Activated T-helper 2 cell treated with anti-CD3 and anti-CD28 coated beads, Interferon-gamma antibody, Interleukin-2, Interleukin-4, amounts not matched to agents 10 μg/mL and 5 μg/mL and 100 μg/mL, durations not matched to agents 14 hours and 24 hours and 36 hours (primary cell): ENCODE measurements around the gene CITED2. TPM values are rescaled to one million over a fixed set of nuclear protein-coding genes. Genes with fewer than 3 reads are reported as not detected.

ENCODE experiments used
- DNase-seq: peaks from one replicate; pipeline ENCODE4 v3.0.0; 2021; ENCODE audit warnings: low spot score
- H3K27ac Mint-ChIP-seq: one replicate; pipeline ENCODE4 v1.8.0; 2021; ENCODE audit warnings: mixed read lengths
- H3K27me3 Mint-ChIP-seq: one replicate; pipeline ENCODE4 v1.8.0; 2021; ENCODE audit warnings: low read depth, mixed read lengths
- H3K36me3 Mint-ChIP-seq: one replicate; pipeline ENCODE4 v1.8.0; 2021; ENCODE audit warnings: low read depth, mixed read lengths
- H3K4me1 Mint-ChIP-seq: one replicate; pipeline ENCODE4 v1.8.0; 2021; ENCODE audit warnings: low read depth, mixed read lengths
- H3K4me3 Mint-ChIP-seq: one replicate; pipeline ENCODE4 v1.8.0; 2021; ENCODE audit warnings: low read depth, mild to moderate bottlenecking, moderate library complexity, mixed read lengths
- H3K9me3 Mint-ChIP-seq: one replicate; pipeline ENCODE4 v1.8.0; 2021; ENCODE audit warnings: mixed read lengths
- intact Hi-C: fragments of 100-400 bp; cut with micrococcal nuclease; formaldehyde crosslinking; loops from one replicate; pipeline ENCODE4 v1.15.1; 2023
- total RNA-seq: library from RNA; stranded (reverse); gene quantifications from 2 replicates; pipeline ENCODE4 v1.2.3, GENCODE V29; 2022

The CITED2 gene
- total RNA-seq, 1 donor from 2014 or later: 43.6 TPM

DNA sequence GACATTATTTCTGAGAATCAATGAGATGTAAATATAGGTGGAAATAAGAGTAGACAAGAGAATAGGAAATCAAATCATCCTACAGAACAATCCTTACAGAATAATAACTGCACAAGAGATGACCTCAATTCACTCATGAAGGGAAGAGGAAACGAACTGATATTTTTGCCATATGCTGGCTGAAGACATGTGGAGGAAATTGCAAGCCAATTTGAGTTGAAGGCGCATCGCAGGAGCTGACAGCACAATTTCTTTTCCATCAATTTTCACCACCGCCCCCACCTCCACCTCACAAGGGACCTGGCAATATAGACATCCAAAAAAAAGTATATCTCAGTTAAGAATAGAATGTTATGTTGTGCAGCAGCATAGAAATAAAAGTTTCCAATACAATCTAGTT is 20.3 kb downstream of the CITED2 start:
- Mint-ChIP-seq H3K36me3 (peaks cover 5% of the 10 kb centered on the region), H3K9me3 (peaks cover 6% of the 10 kb centered on the region), H3K27ac (no peak overlapping the region), H3K27me3 (peaks cover 3% of the 10 kb centered on the region), H3K4me1 (peaks cover 5% of the 10 kb centered on the region), H3K4me3 (no peak overlapping the region)
- DNase-seq: no peak
- intact Hi-C loops: loop anchor here (2.0 kb wide), 1 partner anchor 63 kb away; the partner anchor contains the start of gene TXLNB

DNA sequence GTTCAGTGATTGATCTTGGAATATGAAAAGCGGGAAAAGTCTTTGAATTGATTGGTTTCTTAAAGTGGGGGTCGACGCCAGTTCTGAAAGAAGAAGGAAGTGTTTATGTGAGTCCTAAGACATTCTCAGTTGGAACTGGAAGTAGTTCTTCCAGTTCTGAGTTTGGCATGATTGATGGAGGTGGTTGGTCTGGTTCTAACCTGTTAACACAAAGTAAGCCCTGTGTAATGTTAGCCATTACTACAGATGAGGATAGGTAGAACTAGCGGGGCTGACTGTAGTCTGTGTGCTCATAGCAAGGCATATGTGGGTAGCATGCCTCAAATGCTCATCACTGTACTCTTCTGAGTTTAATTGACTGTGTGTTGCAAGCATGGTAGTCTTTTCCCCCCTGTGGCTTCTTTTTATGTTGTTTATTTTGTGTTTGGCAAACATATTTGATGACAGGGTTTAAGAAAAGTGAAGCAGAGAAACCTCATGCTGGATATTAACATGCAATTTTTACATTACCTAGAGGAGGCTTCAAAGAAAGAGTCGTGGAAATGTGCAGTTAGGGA is 24.9 kb downstream of the CITED2 start:
- Mint-ChIP-seq H3K4me1 (no peaks in the 10 kb centered on the region), H3K9me3 (no peaks in the 10 kb centered on the region), H3K27me3 (no peaks in the 10 kb centered on the region), H3K27ac (no peak overlapping the region), H3K36me3 (peaks cover 4% of the 10 kb centered on the region), H3K4me3 (no peak overlapping the region)
- intact Hi-C loops: no loop called here
- DNase-seq: no peak

DNA sequence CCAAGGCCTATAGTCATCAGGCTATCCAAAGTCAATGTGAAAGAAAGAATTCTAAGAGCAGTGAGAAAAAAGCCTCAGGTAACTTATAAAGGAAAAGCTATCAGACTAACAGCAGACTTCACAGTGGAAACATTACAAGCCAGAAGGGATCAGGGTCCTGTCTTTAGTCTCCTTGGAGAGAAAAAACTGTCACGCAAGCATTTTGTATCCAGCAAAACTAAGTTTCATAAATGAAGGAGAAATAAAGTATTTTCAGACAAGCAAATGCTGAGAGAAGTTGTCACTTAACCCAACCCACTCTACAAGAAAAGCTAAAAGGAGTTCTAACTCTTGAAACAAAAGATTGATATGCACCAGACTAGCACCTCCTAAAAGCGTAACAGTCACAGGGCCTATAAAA is 28.1 kb downstream of the CITED2 start:
- Mint-ChIP-seq H3K36me3 (peaks cover 4% of the 10 kb centered on the region), H3K4me1 (peaks cover 11% of the 10 kb centered on the region), H3K4me3 (no peak overlapping the region), H3K27me3 (no peaks in the 10 kb centered on the region), H3K27ac (no peak overlapping the region), H3K9me3 (no peaks in the 10 kb centered on the region)
- no peak for DNase-seq
- intact Hi-C loops: no loop called here

DNA sequence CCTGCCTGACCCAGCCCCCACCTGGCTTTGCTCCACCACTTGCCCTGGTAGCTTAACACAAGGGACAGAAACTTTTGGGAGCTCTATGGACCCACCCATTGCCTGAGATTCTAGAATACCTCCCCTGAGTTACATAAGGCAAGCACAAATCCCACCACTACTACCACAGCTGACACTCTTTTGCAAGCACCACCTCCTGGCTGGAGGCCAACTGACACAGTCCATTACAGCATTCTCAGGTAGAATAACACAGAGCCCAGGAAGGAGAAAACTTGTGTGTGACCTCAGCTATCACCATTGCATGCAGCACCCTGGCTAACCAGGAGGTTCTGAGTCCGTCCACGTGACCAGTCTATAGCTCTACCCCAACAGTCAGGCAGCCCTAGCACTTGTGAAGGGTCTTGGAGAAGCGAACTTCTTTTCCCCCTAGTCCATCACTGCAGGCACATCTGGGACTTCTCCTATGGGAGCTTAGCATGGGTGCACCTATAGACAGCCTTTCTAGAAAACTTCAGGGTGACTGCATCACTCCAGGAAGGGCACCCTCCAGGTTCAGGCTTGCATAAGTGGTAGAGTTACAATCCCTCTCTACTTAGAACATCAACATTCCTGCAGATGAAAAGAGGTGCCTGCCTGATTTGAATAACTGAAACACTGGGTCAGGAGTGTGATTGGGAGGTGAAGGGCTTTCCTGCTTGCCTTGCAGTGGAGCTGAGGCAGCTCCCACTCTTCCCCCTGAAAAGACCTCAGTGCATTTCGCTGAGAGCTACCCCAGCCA is 30.1 kb downstream of the CITED2 start:
- no peak for DNase-seq
- H3K9me3 Mint-ChIP-seq: no peaks in the 10 kb centered on the region
- H3K4me3 Mint-ChIP-seq: no peak overlapping the region
- intact Hi-C loops: no loop called here
- H3K27ac Mint-ChIP-seq: no peak overlapping the region
- H3K4me1 Mint-ChIP-seq: peaks cover 11% of the 10 kb centered on the region
- peaks cover 4% of the 10 kb centered on the region for H3K36me3 Mint-ChIP-seq
- H3K27me3 Mint-ChIP-seq: no peaks in the 10 kb centered on the region

DNA sequence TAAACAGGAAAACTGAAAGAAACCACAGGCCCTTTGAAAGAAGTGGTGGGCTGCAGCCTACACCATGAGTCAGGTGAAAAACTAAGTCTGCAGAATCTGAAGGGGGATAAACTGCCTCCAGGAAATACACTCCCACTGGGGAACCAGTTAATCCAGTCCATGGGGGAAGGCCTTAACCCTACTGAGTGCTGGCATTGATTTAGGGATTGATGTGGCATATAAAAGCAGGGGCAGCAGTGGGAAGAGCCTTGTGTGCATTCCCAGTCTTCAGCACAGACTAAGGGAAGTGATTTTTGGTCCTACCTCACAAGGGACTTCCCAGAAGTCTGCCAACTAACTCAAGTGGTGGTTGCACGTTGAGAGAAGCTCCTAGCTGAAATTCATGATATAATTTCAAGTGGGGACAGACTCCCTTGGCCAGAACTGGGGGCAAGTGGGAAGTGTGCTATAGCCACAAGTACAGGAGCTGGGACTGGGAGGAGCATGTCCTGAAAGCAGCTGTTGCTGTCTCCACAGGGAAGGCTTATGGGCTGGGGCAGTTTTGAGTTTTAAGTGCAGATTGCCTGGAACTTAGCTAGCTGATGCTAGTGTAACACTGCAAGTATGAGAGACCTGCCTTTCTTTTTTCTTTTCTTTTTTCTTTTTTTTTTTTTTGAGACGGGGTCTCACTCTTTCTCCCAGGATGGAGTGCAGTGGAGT is 31.2 kb downstream of the CITED2 start:
- no peak overlapping the region for H3K27ac Mint-ChIP-seq
- H3K4me3 Mint-ChIP-seq: no peak overlapping the region
- peaks cover 4% of the 10 kb centered on the region for H3K36me3 Mint-ChIP-seq
- intact Hi-C loops: no loop called here
- H3K27me3 Mint-ChIP-seq: no peaks in the 10 kb centered on the region
- no peak for DNase-seq
- H3K4me1 Mint-ChIP-seq: peaks cover 11% of the 10 kb centered on the region
- no peaks in the 10 kb centered on the region for H3K9me3 Mint-ChIP-seq

DNA sequence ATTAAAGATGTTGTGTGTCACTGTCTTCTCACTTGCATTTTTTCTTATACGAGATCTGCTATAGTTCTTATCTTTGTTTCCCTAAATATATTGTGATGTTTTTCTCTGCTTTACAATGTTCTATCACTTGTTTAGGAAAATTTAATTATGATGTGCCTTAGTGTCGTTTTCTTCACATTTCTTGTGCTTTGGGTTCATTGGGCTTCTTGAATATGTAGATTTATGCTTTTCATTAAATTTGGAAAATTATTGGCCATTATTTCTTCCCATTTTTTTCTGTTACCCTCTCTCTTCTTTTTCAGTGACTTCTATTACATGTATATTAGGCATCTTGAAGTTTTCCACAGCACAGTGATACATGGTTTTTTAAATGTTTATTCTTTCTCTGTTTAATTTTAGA is 33.4 kb downstream of the CITED2 start:
- peaks cover 11% of the 10 kb centered on the region for H3K4me1 Mint-ChIP-seq
- intact Hi-C loops: no loop called here
- no peaks in the 10 kb centered on the region for H3K9me3 Mint-ChIP-seq
- no peaks in the 10 kb centered on the region for H3K36me3 Mint-ChIP-seq
- no peaks in the 10 kb centered on the region for H3K27me3 Mint-ChIP-seq
- H3K4me3 Mint-ChIP-seq: no peak overlapping the region
- DNase-seq: no peak
- no peak overlapping the region for H3K27ac Mint-ChIP-seq

DNA sequence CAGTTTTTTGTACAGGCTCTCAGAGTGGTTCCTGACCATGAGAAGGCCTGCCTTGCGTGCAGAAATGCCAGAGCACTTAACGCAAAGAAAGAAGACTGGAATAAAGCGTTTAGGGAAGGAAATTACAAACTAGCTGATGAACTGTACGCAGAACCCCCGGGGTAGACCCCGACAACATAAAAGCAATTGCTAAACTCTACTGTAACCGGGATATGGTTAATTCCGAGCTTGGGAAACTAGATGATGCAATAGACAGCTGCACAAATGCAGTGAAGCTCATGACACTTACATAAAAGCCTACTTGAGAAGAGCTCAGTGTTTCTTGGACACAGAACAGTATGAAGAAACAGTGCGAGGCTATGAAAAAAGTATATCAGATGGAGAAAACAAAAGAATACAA is 35.7 kb downstream of the CITED2 start:
- intact Hi-C loops: no loop called here
- no peak overlapping the region for H3K27ac Mint-ChIP-seq
- no peak overlapping the region for H3K4me3 Mint-ChIP-seq
- H3K27me3 Mint-ChIP-seq: no peaks in the 10 kb centered on the region
- H3K36me3 Mint-ChIP-seq: no peaks in the 10 kb centered on the region
- peaks cover 11% of the 10 kb centered on the region for H3K4me1 Mint-ChIP-seq
- no peak for DNase-seq
- no peaks in the 10 kb centered on the region for H3K9me3 Mint-ChIP-seq

DNA sequence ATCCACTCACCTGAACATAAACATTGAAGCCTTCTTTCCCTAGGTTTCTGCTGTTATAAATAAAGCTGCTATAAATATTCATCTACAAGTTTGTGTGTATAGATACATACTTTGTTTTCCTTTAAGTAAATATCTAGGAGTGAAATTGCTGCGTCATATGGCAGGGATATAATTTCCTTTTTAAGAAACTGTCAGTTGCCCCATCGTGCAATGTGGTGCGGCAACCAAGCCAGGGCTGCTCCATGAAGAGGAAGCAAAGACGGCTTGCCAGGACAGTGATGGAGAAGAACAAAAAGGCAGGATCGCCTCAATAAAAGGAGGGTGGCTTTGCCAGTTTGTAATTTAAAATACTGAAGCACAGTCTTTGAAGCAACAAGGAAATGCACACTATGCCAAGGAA is 36.6 kb downstream of the CITED2 start:
- Mint-ChIP-seq H3K4me1 (peaks cover 4% of the 10 kb centered on the region), H3K9me3 (peaks cover 3% of the 10 kb centered on the region), H3K36me3 (no peaks in the 10 kb centered on the region), H3K4me3 (no peak overlapping the region), H3K27ac (no peak overlapping the region), H3K27me3 (no peaks in the 10 kb centered on the region)
- intact Hi-C loops: no loop called here
- no peak for DNase-seq

DNA sequence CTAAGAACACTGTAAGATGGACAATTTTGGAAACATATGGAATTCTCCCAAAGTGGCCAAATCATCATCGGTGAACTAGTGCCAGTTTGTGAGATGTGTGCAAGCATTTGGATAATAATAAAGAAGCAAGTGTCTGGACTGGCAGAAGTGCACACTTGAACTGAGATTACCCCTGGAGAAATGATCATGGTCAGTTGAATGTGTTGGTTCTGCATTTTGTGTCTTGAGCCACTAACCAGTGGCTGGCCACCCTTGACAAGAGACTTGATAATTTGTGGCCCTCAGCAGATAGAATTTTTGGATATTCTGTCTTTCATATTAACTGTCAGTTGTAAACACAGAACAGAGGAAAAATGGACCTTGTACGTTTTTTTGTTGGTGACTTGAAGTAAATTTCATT is 37.4 kb downstream of the CITED2 start:
- Mint-ChIP-seq H3K27ac (no peak overlapping the region), H3K4me1 (no peaks in the 10 kb centered on the region), H3K4me3 (no peak overlapping the region), H3K27me3 (no peaks in the 10 kb centered on the region), H3K36me3 (no peaks in the 10 kb centered on the region), H3K9me3 (peaks cover 3% of the 10 kb centered on the region)
- intact Hi-C loops: no loop called here
- DNase-seq: no peak

DNA sequence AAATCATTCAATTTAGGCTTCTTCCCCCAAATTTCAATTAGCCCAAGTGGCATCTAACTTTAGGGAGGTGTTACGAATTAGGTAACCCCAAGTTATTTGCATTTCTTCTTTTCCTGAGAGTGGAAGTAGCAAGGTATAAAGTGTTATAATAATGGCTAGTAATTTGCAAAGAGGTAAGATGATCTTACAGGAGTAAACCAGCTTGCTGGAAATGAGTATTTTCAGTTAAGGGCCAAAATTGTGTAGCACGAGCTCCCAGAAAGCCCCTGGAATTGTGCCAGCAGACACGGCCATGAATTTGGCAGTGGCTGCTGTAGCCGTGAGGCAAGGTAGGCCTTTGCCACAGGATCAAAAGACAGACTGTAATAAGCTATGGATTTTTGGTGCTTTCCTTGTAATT is 38.0 kb downstream of the CITED2 start:
- intact Hi-C loops: no loop called here
- no peak for DNase-seq
- no peaks in the 10 kb centered on the region for H3K27me3 Mint-ChIP-seq
- no peaks in the 10 kb centered on the region for H3K4me1 Mint-ChIP-seq
- H3K36me3 Mint-ChIP-seq: no peaks in the 10 kb centered on the region
- H3K9me3 Mint-ChIP-seq: peaks cover 3% of the 10 kb centered on the region
- no peak overlapping the region for H3K27ac Mint-ChIP-seq
- no peak overlapping the region for H3K4me3 Mint-ChIP-seq

DNA sequence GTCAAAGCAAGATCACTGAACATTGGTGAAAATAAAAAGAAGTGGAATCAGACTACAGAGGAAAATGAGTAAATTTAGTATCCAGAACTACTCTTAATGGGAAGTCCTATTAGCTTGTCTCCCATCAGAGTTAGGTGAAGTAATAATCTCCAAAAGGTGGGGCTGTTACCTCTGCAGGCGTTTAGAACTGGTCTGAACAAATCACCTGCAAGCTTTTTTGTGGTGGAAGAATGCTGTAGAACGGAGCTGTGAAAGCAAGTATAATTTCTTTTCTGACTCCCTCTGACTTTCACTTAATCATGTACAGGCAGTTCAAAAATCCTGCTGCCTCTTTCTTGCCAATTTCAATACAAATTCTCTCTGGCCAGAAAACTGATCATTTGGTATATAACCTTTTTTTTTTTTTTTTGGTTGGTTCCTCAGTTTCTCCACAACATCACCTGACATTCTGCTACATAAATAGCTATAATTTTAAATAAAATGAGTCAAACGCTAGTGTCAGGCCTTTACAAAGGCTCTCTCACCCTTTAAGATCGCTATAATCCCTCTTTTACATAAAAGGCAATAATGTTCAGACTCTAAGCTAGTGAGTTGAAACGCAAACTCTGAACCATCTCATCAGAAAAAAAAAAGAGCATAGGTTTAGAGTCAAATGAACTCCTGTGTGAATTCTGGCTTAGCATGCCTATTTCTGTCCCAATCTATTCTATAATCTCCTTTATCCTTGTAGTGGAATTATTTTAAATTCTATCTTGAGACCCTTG is 38.8 kb downstream of the CITED2 start:
- H3K36me3 Mint-ChIP-seq: no peaks in the 10 kb centered on the region
- intact Hi-C loops: no loop called here
- H3K4me1 Mint-ChIP-seq: no peaks in the 10 kb centered on the region
- no peak overlapping the region for H3K4me3 Mint-ChIP-seq
- no peak overlapping the region for H3K27ac Mint-ChIP-seq
- no peaks in the 10 kb centered on the region for H3K27me3 Mint-ChIP-seq
- H3K9me3 Mint-ChIP-seq: peaks cover 3% of the 10 kb centered on the region
- DNase-seq: no peak

DNA sequence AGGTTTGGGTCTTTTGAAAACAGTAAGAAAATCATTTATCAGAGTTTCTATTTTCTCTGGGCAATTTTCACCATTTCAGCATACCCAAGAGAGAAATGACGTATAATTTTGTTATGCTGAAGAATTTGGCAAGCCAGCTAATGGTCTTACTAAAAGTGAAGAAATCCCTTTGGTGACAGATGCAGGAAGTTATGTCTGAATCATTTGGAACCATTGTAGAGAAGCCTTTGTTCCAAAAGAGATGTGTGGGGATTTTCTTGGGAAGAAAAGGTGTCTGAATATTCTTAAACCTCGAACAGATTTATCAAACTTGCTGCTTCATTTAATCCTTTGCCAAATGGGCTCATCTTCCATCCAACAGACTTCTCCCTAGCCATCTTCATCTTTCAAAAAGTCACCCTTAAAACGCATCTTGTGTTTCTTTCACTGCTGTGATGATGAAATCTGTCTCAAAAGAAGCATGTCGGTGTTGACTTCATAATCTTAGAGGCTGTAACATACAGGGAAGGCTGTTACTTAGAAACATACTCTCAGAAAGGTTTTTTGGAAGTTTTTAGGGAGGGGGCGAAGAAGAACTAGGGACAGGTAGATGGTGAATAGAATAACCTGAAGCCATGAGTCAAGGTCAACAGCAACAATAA is 39.5 kb downstream of the CITED2 start:
- Mint-ChIP-seq H3K4me1 (peaks cover 2% of the 10 kb centered on the region), H3K27ac (no peak overlapping the region), H3K9me3 (peaks cover 3% of the 10 kb centered on the region), H3K27me3 (no peaks in the 10 kb centered on the region), H3K4me3 (no peak overlapping the region), H3K36me3 (no peaks in the 10 kb centered on the region)
- DNase-seq: no peak
- intact Hi-C loops: no loop called here
